WTC11 (cell line): ENCODE measurements around the gene SARS1. TPM values are rescaled to one million over a fixed set of nuclear protein-coding genes. Genes with fewer than 3 reads are reported as not detected.

Experiments
- ATAC-seq: fragments of 200-7000 bp; cut with Tn5 transposase; 2 replicates; pipeline ENCODE4 v1.10.0; 2021; ENCODE audit warnings: mild to moderate bottlenecking, moderate library complexity
- CTCF ChIA-PET: fragments of 300-600 bp; sonication (Branson Sonifier 250); formaldehyde crosslinking; loops from one replicate; lab custom pipeline; 2021; ENCODE audit warnings: antibody characterized with exemption; lab: Charles Lee
- POLR2A ChIA-PET: fragments of 350-600 bp; sonication (Branson Sonifier 250); formaldehyde crosslinking; loops from one replicate; lab custom pipeline; 2021; ENCODE audit warnings: antibody characterized with exemption; lab: Charles Lee
- DNase-seq: peaks from one replicate; pipeline ENCODE4 v3.0.0; 2021; ENCODE audit warnings: low spot score
- H3K27ac Mint-ChIP-seq: 2 replicates; pipeline ENCODE4 v1.8.0; 2021; ENCODE audit warnings: mixed read lengths
- H3K27me3 Mint-ChIP-seq: 2 replicates; pipeline ENCODE4 v1.8.0; 2021; ENCODE audit warnings: low read depth, mild to moderate bottlenecking, moderate library complexity, mixed read lengths
- H3K36me3 Mint-ChIP-seq: 2 replicates; pipeline ENCODE4 v1.8.0; 2021; ENCODE audit warnings: mixed read lengths
- H3K4me1 Mint-ChIP-seq: 2 replicates; pipeline ENCODE4 v1.8.0; 2022; ENCODE audit warnings: mixed read lengths
- H3K4me3 Mint-ChIP-seq: 2 replicates; pipeline ENCODE4 v1.8.0; 2021; ENCODE audit warnings: mild to moderate bottlenecking, moderate library complexity, mixed read lengths
- H3K9me3 Mint-ChIP-seq: 2 replicates; pipeline ENCODE4 v1.8.0; 2021; ENCODE audit warnings: mixed read lengths
- CREM ChIP-seq: sonication (generic); formaldehyde crosslinking; IDR thresholded peaks from 2 replicates; pipeline ENCODE4 v1.8.1; 2022; ENCODE audit warnings: mild to moderate bottlenecking, missing genetic modification reagents, moderate library complexity
- FOXP4 ChIP-seq: sonication (generic); formaldehyde crosslinking; IDR thresholded peaks from 2 replicates; pipeline ENCODE4 v1.8.0; 2022; ENCODE audit warnings: mild to moderate bottlenecking, missing genetic modification reagents
- GRHL2 ChIP-seq: fragments of 250-450 bp; sonication (Bioruptor Pico); IDR thresholded peaks from 2 replicates; pipeline ENCODE4 v1.8.0; 2022; ENCODE audit warnings: mild to moderate bottlenecking, moderate library complexity; ENCODE audit not compliant: insufficient replicate concordance, severe bottlenecking
- HMGXB4 ChIP-seq: sonication (generic); formaldehyde crosslinking; IDR thresholded peaks from 2 replicates; pipeline ENCODE4 v1.8.1; 2023; ENCODE audit warnings: mild to moderate bottlenecking, moderate library complexity, missing genetic modification reagents
- IRF1 ChIP-seq: sonication (generic); formaldehyde crosslinking; IDR thresholded peaks from 2 replicates; pipeline ENCODE4 v1.8.0; 2023; ENCODE audit warnings: missing genetic modification reagents
- IRF2 ChIP-seq: sonication (generic); formaldehyde crosslinking; IDR thresholded peaks from 2 replicates; pipeline ENCODE4 v1.8.0; 2022; ENCODE audit warnings: low read depth, missing genetic modification reagents, borderline replicate concordance
- JAZF1 ChIP-seq: fragments of 250-450 bp; sonication (Bioruptor Pico); IDR thresholded peaks from 2 replicates; pipeline ENCODE4 v1.9.0; 2021; ENCODE audit warnings: moderate library complexity, mild to moderate bottlenecking, inconsistent platforms
- MXD4 ChIP-seq: fragments of 250-450 bp; sonication (Bioruptor Pico); IDR thresholded peaks from 2 replicates; pipeline ENCODE4 v1.8.0; 2021; ENCODE audit warnings: mild to moderate bottlenecking, moderate library complexity, borderline replicate concordance
- NFE2L1 ChIP-seq: sonication (generic); formaldehyde crosslinking; IDR thresholded peaks from 2 replicates; pipeline ENCODE4 v1.8.1; 2023; ENCODE audit warnings: missing genetic modification reagents
- NR2C2 ChIP-seq: sonication (generic); formaldehyde crosslinking; IDR thresholded peaks from 2 replicates; pipeline ENCODE4 v1.8.0; 2022; ENCODE audit warnings: mild to moderate bottlenecking, missing genetic modification reagents
- OVOL2 ChIP-seq: fragments of 250-450 bp; sonication (Bioruptor Pico); IDR thresholded peaks from 2 replicates; pipeline ENCODE4 v1.9.0; 2021; ENCODE audit warnings: mild to moderate bottlenecking, borderline replicate concordance
- RORB ChIP-seq: fragments of 250-450 bp; sonication (Bioruptor Pico); IDR thresholded peaks from 2 replicates; pipeline ENCODE4 v1.9.0; 2021; ENCODE audit warnings: mild to moderate bottlenecking
- SMAD4 ChIP-seq: sonication (generic); formaldehyde crosslinking; IDR thresholded peaks from 2 replicates; pipeline ENCODE4 v1.8.0; 2022; ENCODE audit warnings: mild to moderate bottlenecking, missing genetic modification reagents
- TP53 ChIP-seq: sonication (generic); formaldehyde crosslinking; IDR thresholded peaks from 2 replicates; pipeline ENCODE4 v1.8.1; 2023; ENCODE audit warnings: mild to moderate bottlenecking, missing genetic modification reagents
- USF1 ChIP-seq: sonication (generic); formaldehyde crosslinking; IDR thresholded peaks from 2 replicates; pipeline ENCODE4 v1.8.0; 2022; ENCODE audit warnings: mild to moderate bottlenecking, missing genetic modification reagents
- ZBTB21 ChIP-seq: sonication (generic); formaldehyde crosslinking; IDR thresholded peaks from 2 replicates; pipeline ENCODE4 v1.8.1; 2023; ENCODE audit warnings: mild to moderate bottlenecking, missing genetic modification reagents, borderline replicate concordance
- ZNF121 ChIP-seq: sonication (generic); formaldehyde crosslinking; IDR thresholded peaks from 2 replicates; pipeline ENCODE4 v1.8.0; 2023; ENCODE audit warnings: missing genetic modification reagents
- ZNF416 ChIP-seq: fragments of 250-450 bp; sonication (Bioruptor Pico); IDR thresholded peaks from 2 replicates; pipeline ENCODE4 v1.9.0; 2021; ENCODE audit warnings: mild to moderate bottlenecking, inconsistent platforms
- total RNA-seq: library from RNA; stranded (reverse); gene quantifications from 3 replicates; pipeline ENCODE4 v1.2.3, GENCODE V29; 2021

The SARS1 gene
- total RNA-seq, 1 experiment from 2014 or later: 149 TPM

- no peaks in the 10 kb centered on the region for H3K36me3 Mint-ChIP-seq
- ChIA-PET CTCF (interaction anchor here (0.7 to 1.7 kb wide), 6 partner anchors 14 to 409 kb away, joined by 3 to 8 read pairs (median 5); no protein-coding TSS in a partner anchor), POLR2A (interaction anchor here (0.6 kb wide), 1 partner anchor 20 kb away, joined by 6 read pairs; no protein-coding TSS in a partner anchor)
- no peak for ATAC-seq
- no peak for TF ChIP-seq FOXP4 (CRISPR knock-in tag)
- TF ChIP-seq HMGXB4: no peak
- no peak for TF ChIP-seq IRF1 (CRISPR knock-in tag)
- TF ChIP-seq ZNF121 (CRISPR knock-in tag): no peak
- no peak for TF ChIP-seq ZBTB21
- TF ChIP-seq USF1 (CRISPR knock-in tag): no peak
- TF ChIP-seq IRF2 (CRISPR knock-in tag): no peak
- TF ChIP-seq JAZF1 (CRISPR knock-in tag): no peak
- no peak for TF ChIP-seq MXD4
- TF ChIP-seq OVOL2 (CRISPR knock-in tag): no peak
- no peak for TF ChIP-seq CREM
- no peak for TF ChIP-seq GRHL2 (CRISPR knock-in tag)
- TF ChIP-seq TP53 (CRISPR knock-in tag): no peak
- H3K27ac Mint-ChIP-seq: no peak overlapping the region
- H3K4me3 Mint-ChIP-seq: no peak overlapping the region
- no peaks in the 10 kb centered on the region for H3K4me1 Mint-ChIP-seq
- H3K27me3 Mint-ChIP-seq: peaks cover 2% of the 10 kb centered on the region
- DNase-seq: no peak
- H3K9me3 Mint-ChIP-seq: no peaks in the 10 kb centered on the region
These were observed 6.1 kb upstream of the SARS1 start for GRCh38 chr1:109207467-109208103.

GRCh38 chr1:109208394-109208793 lies 5.3 kb upstream of the SARS1 start:
- POLR2A ChIA-PET: no interaction called here
- TF ChIP-seq RORB (CRISPR knock-in tag) (no peak), ZNF416 (no peak), NFE2L1 (no peak), SMAD4 (no peak), JAZF1 (CRISPR knock-in tag) (no peak), OVOL2 (CRISPR knock-in tag) (no peak), NR2C2 (CRISPR knock-in tag) (no peak)

More at GRCh38 chr1:109208394-109208793, 5.3 kb upstream of the SARS1 start:
- Mint-ChIP-seq H3K4me1 (0 out of 2 replicates have a peak, but pooled peaks cover 4% of the 10 kb centered on the region), H3K36me3 (no peaks in the 10 kb centered on the region), H3K27me3 (peaks cover 2% of the 10 kb centered on the region), H3K4me3 (no peak overlapping the region), H3K9me3 (no peaks in the 10 kb centered on the region), H3K27ac (no peak overlapping the region)
- ATAC-seq: no peak
- CTCF ChIA-PET: interaction anchor here (1.0 to 1.7 kb wide), 3 partner anchors 15 to 46 kb away, joined by 3 to 5 read pairs (median 5); no protein-coding TSS in a partner anchor
- DNase-seq: no peak
